Effector CD4-positive, alpha-beta T cell (primary cell): Measurements from ENCODE around the gene SPATA19.

Source experiments
- DNase-seq: peaks from one replicate; pipeline ENCODE4 v3.0.0-alpha.2; 2020

SPATA19 gene

DNA sequence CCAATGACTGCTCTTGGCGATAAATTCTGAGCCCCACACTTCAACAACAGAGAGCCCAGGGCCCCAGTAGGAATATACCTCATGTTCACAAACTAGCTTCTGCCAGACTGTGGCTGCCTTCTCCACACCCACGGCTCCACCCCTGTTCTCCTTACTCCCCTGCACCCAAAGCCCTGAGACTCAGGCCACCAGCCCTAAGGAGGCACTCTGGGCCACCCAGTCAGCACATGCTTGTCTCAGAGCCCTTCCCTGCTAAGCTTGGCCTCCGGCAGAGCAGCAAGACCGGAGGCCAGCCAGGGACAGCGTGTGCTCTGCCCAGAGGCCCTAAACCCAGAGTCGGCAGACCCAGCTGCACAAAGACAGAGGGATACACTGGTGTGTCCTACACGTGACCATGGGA is 27.9 kb downstream of the SPATA19 start:
- no peak for DNase-seq

- DNase-seq: no peak
Observed at GRCh38 chr11:133816146-133816870, 29.0 kb downstream of the SPATA19 start.

- no peak for DNase-seq
Observed at GRCh38 chr11:133815636-133816035, 29.7 kb downstream of the SPATA19 start.

GRCh38 chr11:133814588-133815100 is 30.7 kb downstream of the SPATA19 start:
- no peak for DNase-seq

DNA sequence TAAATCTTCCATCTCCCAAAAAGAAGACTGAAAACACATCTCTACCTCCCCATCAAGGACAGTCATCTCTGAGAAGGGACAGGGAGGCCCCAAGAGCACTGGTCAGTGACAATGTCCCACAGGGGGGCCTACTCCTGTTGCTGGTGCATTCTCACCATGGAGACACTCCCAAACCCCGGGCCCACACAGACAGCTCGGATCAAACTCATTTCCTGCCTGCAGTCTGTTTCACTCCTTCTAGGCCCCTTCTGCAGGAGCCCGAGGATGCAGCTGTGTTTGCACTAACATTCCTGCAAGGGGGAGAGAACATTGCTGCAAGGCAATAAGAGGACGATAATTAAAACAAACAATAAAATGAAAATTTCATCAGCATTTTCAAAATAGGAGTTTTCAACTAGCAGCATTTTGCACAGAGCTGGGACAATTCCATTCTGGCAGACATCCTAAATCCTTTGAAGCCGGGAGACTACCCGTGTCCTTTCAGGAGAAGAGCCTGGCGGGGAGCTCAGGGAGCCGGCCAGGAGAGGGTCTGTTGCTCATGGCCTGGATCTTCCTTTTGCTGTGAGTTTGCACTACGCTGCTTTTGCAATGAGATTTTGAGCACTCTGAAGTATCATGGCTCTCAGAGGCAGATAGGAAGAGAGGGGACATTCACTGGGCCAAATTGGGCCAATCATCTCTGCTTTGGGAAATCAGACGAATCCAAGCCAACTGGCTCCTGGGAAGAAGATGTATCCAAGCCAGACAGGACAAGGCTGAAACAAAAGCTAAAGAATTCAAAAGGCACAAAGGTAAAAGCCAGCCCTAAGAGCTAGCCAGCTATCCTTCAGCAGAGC is 33.2 kb downstream of the SPATA19 start:
- no peak for DNase-seq

DNA sequence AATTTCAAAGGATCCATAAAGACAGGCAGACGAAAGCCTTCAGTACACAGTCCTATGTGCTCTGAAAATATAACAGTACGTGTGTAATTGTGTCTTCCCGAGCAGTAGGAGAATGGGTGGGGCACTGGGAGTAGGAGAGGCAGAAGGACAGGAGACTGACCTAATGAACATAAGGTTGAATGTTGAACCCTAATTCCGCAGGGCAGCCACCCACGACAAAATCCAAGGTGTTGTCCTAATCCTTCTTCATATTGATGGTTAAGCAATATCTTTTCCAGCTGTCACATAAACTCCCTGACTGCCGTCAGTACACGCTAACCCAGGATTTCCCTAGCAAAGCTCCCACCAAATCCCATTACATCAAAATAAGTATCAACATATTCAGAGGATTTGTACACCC is 34.5 kb downstream of the SPATA19 start:
- DNase-seq: no peak

- DNase-seq: no peak
Observed at GRCh38 chr11:133809569-133810491, 35.5 kb downstream of the SPATA19 start.

DNA sequence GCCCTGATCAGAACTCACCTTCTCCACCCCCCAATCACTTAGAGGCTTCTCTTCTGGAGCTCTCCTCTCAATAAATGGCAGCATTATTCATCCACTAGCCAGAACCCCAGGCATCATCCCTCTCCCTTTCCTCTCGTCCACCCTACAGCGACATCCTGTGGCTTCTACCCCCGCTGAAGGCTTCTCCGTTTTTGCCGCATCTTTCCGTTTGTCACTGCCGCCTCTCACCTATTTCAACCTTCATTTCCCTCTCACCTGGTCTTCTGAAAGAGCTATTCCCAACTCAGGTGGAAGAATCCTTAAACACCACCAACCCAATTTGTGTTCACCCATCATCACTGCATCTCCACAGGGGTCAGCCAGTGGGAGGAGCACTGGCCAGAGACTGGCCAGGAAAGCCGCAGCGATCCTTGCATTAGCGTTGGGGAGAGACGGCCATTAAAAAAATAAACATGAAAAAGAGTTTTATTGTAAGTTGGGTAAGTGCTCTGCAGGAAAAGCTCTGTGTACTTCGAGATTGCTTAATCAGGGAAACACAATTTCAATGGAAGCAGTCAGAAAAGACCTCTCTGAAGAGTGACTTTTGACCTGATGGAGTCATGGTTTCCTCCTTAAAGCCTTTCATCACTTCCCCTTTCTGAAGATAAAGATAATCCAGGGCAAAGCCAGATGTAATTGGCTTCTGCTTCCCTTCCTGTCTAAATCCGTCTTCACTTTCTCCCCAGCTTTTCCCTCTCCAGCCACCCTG is 36.7 kb downstream of the SPATA19 start:
- no peak for DNase-seq

- DNase-seq: no peak
Observed at GRCh38 chr11:133803026-133803425, 42.3 kb downstream of the SPATA19 start.

GRCh38 chr11:133801356-133801755 is 44.0 kb downstream of the SPATA19 start:
- no peak for DNase-seq

- DNase-seq: no peak
Observed at GRCh38 chr11:133800666-133801065, 44.6 kb downstream of the SPATA19 start.

DNA sequence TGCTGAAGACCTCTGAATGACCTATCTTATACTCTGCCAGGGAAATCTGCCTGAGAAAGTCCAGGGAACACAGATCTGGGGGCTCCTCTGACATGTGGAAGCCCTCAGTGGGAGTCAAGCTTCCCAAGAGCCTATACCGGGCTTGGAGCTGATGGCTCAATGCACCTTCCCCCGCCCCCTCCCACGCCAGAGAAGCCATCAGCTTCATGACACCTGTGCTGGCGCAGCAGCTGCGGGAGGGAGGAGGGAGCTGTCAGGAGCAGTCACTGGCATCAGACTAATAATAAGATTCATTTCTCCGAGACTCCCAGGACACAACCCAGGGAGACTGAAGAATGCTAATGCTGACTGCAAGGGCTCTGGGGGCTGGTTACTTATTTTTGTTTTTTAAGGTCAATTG is 47.8 kb downstream of the SPATA19 start:
- no peak for DNase-seq

DNA sequence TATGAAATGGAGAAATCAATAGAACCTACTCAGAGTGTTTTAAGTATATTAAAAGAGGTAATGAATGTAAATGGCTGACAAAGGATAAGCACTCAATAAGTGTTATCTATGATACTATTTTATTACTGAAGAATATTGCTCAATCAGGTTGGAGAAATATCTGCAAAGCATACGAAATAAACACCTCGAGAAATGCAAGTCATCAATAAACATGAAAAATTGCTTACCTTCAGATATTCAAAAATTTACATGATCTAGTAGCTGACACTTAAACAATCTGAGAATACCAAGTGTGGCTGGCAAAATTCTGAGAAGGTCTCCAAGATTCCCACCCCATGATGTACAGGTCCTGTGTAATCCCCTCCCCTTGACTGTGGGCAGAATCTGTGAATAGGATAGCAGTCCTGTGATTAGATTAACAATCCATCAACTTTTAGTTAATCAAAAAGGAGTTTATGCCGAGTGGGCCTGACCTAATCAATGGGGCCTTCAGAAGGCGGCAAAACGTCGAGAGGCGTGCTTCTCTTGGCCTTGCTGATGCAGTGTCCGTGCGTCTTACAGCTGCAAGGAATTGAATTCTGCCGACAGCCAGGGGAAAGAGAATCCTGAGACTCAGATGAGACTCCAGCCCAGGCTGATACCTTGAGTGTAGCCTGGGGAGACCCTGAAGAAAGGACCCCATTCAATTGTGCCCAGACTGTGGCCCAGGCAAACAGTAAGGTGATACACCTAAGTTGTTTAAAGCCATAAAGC is 49.1 kb downstream of the SPATA19 start:
- no peak for DNase-seq

GRCh38 chr11:133795088-133795487 is 50.2 kb downstream of the SPATA19 start:
- DNase-seq: no peak

GRCh38 chr11:133794205-133794604 is 51.1 kb downstream of the SPATA19 start:
- no peak for DNase-seq

- no peak for DNase-seq
Observed at GRCh38 chr11:133793271-133794035, 51.9 kb downstream of the SPATA19 start.

- no peak for DNase-seq
Observed at GRCh38 chr11:133790995-133791394, 54.3 kb downstream of the SPATA19 start.
